Suprapubic skin (tissue), 4 donors: ENCODE data around the gene SGCD.

ENCODE experiments used
- CTCF ChIP-seq, 2 donors: fragments of 200-600 bp in 1 of 2; fragments of 450-650 bp in 1 of 2; sonication (generic) in 1 of 2; IDR thresholded peaks; one replicate each; pipeline ENCODE4 v1.5.1; 2016 to 2019; ENCODE audit warnings: antibody characterized with exemption in 2 of 2, mild to moderate bottlenecking in 1 of 2, moderate library complexity in 1 of 2
- EP300 ChIP-seq: sonication (generic); formaldehyde crosslinking; IDR thresholded peaks from one replicate; pipeline ENCODE4 v1.6.1; 2017; ENCODE audit warnings: antibody characterized with exemption
- POLR2A ChIP-seq, 2 donors: fragments of 450-650 bp; IDR thresholded peaks; one replicate each; pipeline ENCODE4 v1.6.1; 2017; ENCODE audit warnings: antibody characterized with exemption in 2 of 2, mild to moderate bottlenecking in 2 of 2, moderate library complexity in 2 of 2
- POLR2AphosphoS5 ChIP-seq, 3 donors: sonication (generic); formaldehyde crosslinking; IDR thresholded peaks; one replicate each; pipeline ENCODE4 v1.6.1; 2017; ENCODE audit warnings: antibody characterized with exemption in 3 of 3

DNA sequence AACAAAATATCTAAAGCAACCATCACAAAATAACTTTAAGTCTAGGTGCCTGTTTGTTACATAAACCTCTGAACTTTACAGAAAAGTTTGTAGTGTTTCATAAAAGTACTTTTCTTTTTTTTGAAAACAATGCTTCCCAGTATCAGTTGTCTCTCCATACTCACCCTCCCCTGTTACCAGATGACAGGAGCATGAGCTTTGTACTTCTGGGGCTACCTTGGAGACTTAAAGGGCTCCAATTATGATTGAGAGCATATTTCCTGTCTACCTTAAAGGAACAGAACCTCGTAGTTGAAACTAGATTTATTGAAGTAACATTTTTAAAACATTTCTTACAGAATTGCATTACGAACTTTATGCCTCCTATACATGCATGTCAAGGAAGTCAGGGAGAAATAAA, 467.7 kb downstream of the SGCD start:
- TF ChIP-seq CTCF (IDR thresholded peaks at IDR 0.05) = no peak
- TF ChIP-seq POLR2A (IDR thresholded peaks at IDR 0.05) = no peak
- no peak for TF ChIP-seq POLR2AphosphoS5 (IDR thresholded peaks at IDR 0.05)
- no peak for TF ChIP-seq EP300
